PFSK-1 (cell line): ENCODE results near the gene HMCES.

Experiments
- FOXP2 ChIP-seq: optimal IDR thresholded peaks from 2 replicates; pipeline ENCODE3; 2011; ENCODE audit warnings: borderline replicate concordance, control low read depth, inconsistent platforms; ENCODE audit not compliant: insufficient read depth; ENCODE audit errors: extremely low read length, extremely low read depth
- POLR2AphosphoS5 ChIP-seq: IDR thresholded peaks from 2 replicates; pipeline ENCODE4 v1.6.1; 2012; ENCODE audit warnings: low read depth, mild to moderate bottlenecking, control low read depth, low read length, moderate library complexity
- SIN3A ChIP-seq: IDR thresholded peaks from 2 replicates; pipeline ENCODE4 v1.6.1; 2012; ENCODE audit warnings: mild to moderate bottlenecking, low read length, moderate library complexity, borderline replicate concordance; ENCODE audit not compliant: insufficient read depth
- TAF1 ChIP-seq: IDR thresholded peaks from 2 replicates; pipeline ENCODE4 v1.6.1; 2012; ENCODE audit warnings: low read length, control low read depth, borderline replicate concordance; ENCODE audit not compliant: insufficient read depth
- TF ChIP-seq, protein P1 (sequence below), 2 experiments: IDR thresholded peaks; 2 replicates each; pipeline versions ENCODE4 v1.6.1 to v1.8.0; 2011 to 2012; ENCODE audit warnings: low read depth in 2 of 2, low read length in 2 of 2, control low read depth in 1 of 2, inconsistent platforms in 1 of 2, mild to moderate bottlenecking in 1 of 2, moderate library complexity in 1 of 2; ENCODE audit not compliant: insufficient read depth in 1 of 2

Gene HMCES

DNA sequence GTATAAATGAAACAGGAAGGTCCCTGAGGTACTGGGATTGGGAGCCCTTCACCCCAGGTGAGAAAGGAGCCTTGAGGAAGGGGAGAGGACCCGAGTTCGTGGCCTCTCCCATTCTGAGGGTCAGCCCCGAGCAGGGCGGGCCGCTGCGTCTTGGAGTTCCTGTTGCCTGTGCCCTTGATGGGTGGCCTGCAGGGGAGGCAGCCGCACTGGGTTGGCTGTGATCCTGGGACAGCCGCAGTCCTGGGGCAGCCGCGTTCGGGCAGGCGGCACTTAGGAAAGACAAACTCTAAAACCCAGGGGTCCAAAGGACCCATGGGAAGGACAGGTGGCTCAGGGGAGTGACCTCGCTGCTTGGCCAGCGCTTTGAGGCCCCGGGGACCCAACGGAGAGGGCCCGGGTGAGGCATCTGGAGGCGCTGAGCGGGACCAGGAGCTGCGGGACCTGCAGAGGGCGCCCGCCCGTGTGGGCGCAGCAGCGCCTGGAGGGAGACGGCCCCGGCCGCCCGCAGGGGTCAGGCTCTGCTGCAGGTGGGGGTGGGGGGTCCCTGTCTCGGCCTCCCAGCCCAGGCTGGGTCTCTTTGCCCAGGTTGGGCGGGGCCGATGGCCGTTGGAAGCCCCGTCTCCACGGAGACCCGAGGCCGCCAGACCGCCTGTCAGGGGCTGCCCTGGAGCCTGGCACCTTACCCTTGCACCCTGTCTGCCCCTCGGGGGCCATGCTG is 65.1 kb downstream of the HMCES start:
- TF ChIP-seq, protein P1, sequence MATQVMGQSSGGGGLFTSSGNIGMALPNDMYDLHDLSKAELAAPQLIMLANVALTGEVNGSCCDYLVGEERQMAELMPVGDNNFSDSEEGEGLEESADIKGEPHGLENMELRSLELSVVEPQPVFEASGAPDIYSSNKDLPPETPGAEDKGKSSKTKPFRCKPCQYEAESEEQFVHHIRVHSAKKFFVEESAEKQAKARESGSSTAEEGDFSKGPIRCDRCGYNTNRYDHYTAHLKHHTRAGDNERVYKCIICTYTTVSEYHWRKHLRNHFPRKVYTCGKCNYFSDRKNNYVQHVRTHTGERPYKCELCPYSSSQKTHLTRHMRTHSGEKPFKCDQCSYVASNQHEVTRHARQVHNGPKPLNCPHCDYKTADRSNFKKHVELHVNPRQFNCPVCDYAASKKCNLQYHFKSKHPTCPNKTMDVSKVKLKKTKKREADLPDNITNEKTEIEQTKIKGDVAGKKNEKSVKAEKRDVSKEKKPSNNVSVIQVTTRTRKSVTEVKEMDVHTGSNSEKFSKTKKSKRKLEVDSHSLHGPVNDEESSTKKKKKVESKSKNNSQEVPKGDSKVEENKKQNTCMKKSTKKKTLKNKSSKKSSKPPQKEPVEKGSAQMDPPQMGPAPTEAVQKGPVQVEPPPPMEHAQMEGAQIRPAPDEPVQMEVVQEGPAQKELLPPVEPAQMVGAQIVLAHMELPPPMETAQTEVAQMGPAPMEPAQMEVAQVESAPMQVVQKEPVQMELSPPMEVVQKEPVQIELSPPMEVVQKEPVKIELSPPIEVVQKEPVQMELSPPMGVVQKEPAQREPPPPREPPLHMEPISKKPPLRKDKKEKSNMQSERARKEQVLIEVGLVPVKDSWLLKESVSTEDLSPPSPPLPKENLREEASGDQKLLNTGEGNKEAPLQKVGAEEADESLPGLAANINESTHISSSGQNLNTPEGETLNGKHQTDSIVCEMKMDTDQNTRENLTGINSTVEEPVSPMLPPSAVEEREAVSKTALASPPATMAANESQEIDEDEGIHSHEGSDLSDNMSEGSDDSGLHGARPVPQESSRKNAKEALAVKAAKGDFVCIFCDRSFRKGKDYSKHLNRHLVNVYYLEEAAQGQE (IDR thresholded peaks at IDR 0.05; ENCODE audit: insufficient read depth in 1 of 2, low read depth in 2 of 2, low read length in 2 of 2): no peak
- TF ChIP-seq FOXP2: no peak
- TF ChIP-seq TAF1: no peak
- no peak for TF ChIP-seq SIN3A
- TF ChIP-seq POLR2AphosphoS5: no peak

DNA sequence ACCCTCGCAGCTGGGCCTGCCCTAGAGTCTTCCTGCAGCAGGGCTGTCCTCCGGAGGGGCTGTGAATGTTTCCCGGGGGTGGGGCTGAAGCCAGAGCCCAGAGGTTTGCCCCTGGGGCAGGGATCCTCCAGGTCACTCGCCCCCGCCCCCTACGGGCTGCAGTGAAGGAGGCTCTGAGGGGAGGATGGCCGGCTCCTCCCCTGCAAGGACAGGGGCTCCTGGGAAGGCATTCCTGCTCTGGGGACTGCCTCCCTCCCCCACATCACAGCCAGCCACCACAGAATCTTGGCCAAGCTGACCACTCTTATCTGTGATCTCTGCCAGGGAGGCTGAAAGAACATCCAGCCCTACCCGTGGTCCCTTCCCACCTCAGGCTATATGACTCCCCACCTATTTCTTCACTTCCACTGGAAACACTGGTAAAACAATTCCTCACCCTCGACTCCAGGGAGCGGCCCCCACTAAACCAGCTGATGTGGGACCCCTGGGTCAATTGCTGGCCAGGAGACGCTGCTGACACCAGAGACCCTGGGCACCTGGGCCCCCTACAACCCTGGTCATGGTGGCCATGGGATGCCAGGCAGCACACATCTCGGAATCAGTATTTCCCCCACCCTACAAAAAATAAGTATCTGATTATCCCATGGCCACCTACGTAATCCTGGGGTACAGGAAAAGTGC is 66.0 kb downstream of the HMCES start:
- TF ChIP-seq TAF1: no peak

DNA sequence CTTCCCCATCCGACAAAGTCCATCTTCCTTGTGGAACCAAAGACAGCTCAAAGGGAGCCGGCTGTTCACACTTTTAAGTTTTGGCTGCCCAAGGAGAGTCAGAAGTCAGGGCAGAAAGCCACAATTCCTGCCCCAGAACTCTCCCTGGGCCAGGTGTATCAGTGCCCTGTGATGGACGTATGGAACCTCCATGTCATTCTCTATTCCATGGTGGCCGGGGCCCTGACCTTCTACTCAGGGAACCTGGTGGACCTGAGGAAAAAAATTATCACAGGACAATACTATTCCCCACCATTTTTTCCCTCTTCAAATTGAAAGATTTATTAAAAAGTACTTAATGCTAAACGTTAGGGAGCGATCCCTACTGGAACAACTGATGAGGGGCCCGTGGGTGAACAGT is 66.6 kb downstream of the HMCES start:
- TF ChIP-seq, protein P1 (IDR thresholded peaks at IDR 0.05; ENCODE audit: insufficient read depth in 1 of 2, low read depth in 2 of 2, low read length in 2 of 2): no peak
- TF ChIP-seq TAF1 (no peak), FOXP2 (no peak), SIN3A (no peak), POLR2AphosphoS5 (no peak)

DNA sequence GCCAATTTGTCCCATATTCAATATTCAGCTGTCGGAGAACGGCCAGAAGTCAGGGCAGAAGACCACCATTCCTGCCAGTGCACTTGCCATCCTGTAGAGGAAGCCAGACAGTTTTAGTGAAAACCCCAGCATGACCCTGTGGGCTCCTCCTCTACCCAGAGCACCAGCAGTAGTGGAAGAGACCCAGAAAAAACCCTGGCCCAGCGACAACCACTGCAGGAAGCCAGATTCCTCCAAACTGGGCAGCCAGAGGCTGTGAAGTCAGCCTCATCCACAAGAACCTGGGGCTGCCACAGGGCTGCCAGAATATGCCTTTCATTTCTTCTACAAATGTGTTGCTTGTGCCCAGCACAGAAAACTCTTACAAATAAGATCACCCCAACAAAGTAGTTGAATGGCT is 67.3 kb downstream of the HMCES start:
- TF ChIP-seq, protein P1 (IDR thresholded peaks at IDR 0.05; ENCODE audit: insufficient read depth in 1 of 2, low read depth in 2 of 2, low read length in 2 of 2): no peak
- TF ChIP-seq SIN3A: no peak
- TF ChIP-seq POLR2AphosphoS5: no peak
- TF ChIP-seq TAF1: no peak
- no peak for TF ChIP-seq FOXP2

DNA sequence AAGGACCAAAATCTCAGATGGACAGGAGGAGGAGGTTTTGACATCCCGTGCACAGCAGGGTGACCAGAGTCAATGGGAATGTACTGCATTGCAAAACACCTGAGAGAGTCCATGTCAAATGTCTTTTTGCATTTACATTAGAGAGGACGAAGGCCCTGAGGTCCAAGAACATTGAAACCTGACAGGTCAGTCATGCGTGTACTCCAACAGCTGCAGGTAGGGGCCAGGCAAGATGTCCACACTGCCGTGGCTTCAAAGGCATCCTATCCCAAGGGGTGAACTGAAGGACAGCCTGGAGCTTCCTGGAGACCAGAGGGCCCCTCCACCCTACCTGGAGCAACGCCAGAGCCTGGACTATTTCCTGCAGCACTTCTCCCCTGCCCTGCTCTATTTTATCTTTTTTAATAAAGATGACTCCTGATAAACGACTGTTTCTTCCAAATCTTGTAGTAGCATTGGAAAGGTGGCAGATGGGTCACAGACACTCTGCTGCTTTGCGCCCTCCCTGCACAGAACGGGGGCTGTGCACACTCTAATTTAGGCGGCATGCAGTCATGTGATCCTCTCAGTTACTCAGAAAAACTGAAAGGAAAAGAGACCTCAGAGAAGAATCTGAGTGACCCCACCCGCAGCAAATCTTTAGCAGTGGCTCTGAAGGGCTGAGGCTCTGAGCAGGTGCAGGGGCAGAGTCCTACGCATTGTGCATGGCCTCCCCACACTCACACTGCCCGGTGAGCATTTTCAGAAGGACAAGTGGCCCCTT is 68.2 kb downstream of the HMCES start:
- TF ChIP-seq SIN3A (no peak), FOXP2 (no peak), TAF1 (no peak), POLR2AphosphoS5 (no peak)
- TF ChIP-seq, protein P1 (IDR thresholded peaks at IDR 0.05; ENCODE audit: insufficient read depth in 1 of 2, low read depth in 2 of 2, low read length in 2 of 2): no peak
